Activated T-cell treated with anti-CD3 and anti-CD28 coated beads for 4 hours (primary cell): ENCODE results near the gene CCDC148.

ENCODE experiments used
- DNase-seq: peaks from one replicate; pipeline ENCODE4 v3.0.0-alpha.2; 2020

Gene CCDC148

GRCh38 chr2:158456309-158457066 is at the start of gene CCDC148, which contains the start of gene PKP4:
Gene CCDC148, minus strand, starts transcription at chr2:158456753. Its CDS starts 314 bp downstream, at chr2:158456439.
Gene PKP4, plus strand, starts transcription at chr2:158456952. Its CDS starts 76,233 bp downstream, at chr2:158533185.
- DNase-seq: peak; percentile 85

- DNase-seq: no peak
These were observed 48.9 kb upstream of the CCDC148 start for GRCh38 chr2:158505448-158505934.

- DNase-seq: no peak
These were observed 47.5 kb upstream of the CCDC148 start for GRCh38 chr2:158504088-158504487.

GRCh38 chr2:158502974-158503373 is 46.4 kb upstream of the CCDC148 start:
- no peak for DNase-seq

GRCh38 chr2:158501301-158501700 is 44.7 kb upstream of the CCDC148 start:
- DNase-seq: no peak

GRCh38 chr2:158500333-158500732 is 43.8 kb upstream of the CCDC148 start:
- DNase-seq: no peak

- no peak for DNase-seq
These were observed 42.8 kb upstream of the CCDC148 start for GRCh38 chr2:158499383-158499782.

- no peak for DNase-seq
These were observed 42.2 kb upstream of the CCDC148 start for GRCh38 chr2:158498749-158499136.

- DNase-seq: no peak
These were observed 41.6 kb upstream of the CCDC148 start for GRCh38 chr2:158498043-158498748.

- no peak for DNase-seq
These were observed 40.9 kb upstream of the CCDC148 start for GRCh38 chr2:158497486-158497885.

- DNase-seq: no peak
These were observed 40.4 kb upstream of the CCDC148 start for GRCh38 chr2:158496986-158497385.

GRCh38 chr2:158495175-158495574 is 38.6 kb upstream of the CCDC148 start:
- DNase-seq: no peak

GRCh38 chr2:158493458-158493857 is 36.9 kb upstream of the CCDC148 start:
- no peak for DNase-seq

- DNase-seq: no peak
These were observed 34.5 kb upstream of the CCDC148 start for GRCh38 chr2:158491072-158491471.

GRCh38 chr2:158489366-158490112 is 33.0 kb upstream of the CCDC148 start:
- no peak for DNase-seq

GRCh38 chr2:158488442-158489216 is 32.1 kb upstream of the CCDC148 start:
- DNase-seq: no peak

GRCh38 chr2:158487419-158487818 is 30.9 kb upstream of the CCDC148 start:
- no peak for DNase-seq

GRCh38 chr2:158486970-158487325 is 30.4 kb upstream of the CCDC148 start:
- DNase-seq: no peak

- DNase-seq: no peak
These were observed 29.8 kb upstream of the CCDC148 start for GRCh38 chr2:158486150-158486969.

- DNase-seq: no peak
These were observed 28.5 kb upstream of the CCDC148 start for GRCh38 chr2:158484892-158485556.

GRCh38 chr2:158482594-158482993 is 26.0 kb upstream of the CCDC148 start:
- no peak for DNase-seq
